M059J (cell line): ENCODE results near the gene IGFBP7. TPM values are rescaled to one million over a fixed set of nuclear protein-coding genes. Genes with fewer than 3 reads are reported as not detected.
"Not testable (repeated sequence)": the region's sequence is repeated elsewhere in the genome, so short reads cannot be mapped to it uniquely, and the experiment has no call there.

ENCODE experiments used
- DNase-seq: peaks from one replicate; pipeline ENCODE4 v3.0.0-alpha.2; 2012; ENCODE audit warnings: low read depth
- total RNA-seq: library from RNA; depleted of rRNA; stranded (reverse); fragments of >200 nt; shearing (Covaris generic); gene quantifications from 2 replicates; pipeline ENCODE4 v1.2.3, GENCODE V29; 2014

IGFBP7 gene
- total RNA-seq, 1 experiment from 2014 or later: 145 TPM

DNA sequence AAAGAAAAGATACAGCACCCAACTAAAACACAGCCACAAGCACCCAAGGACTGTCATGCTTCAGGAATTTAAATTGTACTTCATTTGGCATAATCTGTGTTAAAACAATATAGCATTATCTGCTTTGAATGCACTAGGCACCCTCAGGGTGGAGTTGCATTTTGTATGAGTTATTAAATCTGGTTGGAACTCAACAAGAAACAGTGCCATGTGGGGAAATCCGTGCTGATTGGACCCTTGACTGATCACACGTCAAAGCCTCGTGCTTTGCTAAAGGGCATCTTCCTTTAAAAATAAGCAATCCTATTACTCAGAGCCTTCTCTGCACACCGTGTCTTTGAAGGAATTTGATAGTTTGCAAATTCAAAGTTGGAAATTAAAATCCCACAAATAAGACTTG, 35.4 kb downstream of the IGFBP7 start:
- DNase-seq: peak; percentile 76

DNA sequence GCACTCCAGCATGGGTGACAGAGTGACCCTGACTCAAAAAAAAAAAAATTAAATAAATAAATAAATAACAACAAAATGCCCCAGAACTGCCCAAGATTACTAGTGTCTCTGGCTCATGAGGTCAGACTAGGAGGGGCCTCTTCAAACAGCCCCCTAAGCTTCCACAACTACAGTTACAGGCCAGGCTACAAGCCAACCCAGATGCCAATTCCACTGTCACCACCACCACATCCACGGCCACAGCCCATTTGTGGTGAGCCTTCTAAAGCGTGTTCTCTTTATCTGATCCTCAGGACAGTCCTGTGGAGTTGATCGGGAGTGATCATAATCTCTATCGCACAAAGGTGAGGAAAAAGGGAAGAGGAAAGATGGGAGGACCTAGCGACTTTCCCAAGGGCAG, 36.6 kb downstream of the IGFBP7 start:
- DNase-seq: no peak

DNA sequence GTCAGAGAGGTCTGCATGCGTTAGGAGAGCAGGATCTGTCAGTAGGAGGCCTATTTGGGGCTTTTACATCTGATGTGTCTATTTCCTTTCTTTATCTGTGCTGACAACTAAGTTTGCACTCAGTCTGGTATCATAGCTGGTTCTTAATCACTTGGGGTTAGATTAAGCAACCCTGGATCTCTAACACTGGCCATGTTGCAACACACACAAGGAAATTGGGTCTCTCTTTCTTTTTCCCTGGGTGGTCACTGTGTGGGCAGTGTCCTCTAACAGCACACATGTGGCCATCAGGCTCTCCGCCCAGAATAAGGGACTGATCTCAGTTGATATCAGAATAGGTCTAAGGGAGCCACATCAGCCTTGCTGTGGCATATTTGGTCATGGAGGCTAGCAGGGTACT, 38.9 kb downstream of the IGFBP7 start:
- DNase-seq: no peak

DNA sequence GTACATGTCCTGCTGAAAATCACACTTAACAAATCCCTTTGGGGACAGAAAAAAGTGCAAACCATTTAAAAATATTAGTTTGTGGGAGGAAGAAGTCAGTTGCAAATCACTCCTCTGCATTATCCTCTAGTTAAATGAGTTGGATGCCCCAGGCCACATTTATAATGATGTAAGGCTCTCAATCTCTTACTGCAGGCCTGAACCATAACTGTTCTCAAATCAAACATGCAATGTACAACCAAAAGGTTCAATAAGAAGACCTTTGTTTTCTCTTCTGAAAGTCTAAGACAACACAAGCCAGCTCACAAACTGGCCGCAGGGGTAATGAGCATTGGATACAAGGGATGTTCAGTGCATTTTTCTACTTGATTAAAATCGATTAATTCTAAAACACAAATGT, 39.7 kb downstream of the IGFBP7 start:
- peak; percentile 66 for DNase-seq

DNA sequence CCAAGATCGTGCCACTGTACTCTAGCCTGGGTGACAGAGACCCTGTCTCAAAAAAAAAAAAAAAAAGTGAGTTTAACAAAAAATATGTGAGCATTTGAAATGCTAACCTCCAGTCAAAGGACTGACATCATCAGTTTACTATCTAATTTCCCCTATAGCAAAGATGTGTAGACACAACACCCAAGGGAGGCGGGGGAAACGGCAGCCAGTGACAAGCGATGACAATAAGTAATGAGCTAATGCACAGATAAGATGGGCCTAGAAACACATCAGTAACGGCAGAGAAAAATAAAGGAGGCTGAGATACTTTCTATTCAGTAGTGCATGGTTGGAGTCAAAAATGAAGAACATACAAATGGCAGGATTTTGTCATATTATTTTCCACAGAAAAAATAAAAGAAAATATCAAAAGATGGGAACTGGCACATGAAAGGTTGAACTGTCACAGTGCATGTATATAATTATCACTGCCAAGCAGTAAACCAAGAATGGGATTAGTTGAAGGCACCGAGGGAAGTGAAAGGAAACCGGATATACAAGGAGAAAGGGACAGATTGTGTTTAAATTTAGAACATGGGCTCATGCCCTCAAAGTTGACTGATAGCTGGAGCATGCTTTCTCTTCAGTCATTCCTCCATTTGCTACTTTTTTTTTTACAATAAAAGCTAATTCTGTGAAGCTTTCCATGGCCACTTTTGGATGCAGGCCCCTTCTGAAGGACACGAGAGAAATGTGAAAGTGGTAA, 41.8 kb downstream of the IGFBP7 start:
- DNase-seq: no peak

DNA sequence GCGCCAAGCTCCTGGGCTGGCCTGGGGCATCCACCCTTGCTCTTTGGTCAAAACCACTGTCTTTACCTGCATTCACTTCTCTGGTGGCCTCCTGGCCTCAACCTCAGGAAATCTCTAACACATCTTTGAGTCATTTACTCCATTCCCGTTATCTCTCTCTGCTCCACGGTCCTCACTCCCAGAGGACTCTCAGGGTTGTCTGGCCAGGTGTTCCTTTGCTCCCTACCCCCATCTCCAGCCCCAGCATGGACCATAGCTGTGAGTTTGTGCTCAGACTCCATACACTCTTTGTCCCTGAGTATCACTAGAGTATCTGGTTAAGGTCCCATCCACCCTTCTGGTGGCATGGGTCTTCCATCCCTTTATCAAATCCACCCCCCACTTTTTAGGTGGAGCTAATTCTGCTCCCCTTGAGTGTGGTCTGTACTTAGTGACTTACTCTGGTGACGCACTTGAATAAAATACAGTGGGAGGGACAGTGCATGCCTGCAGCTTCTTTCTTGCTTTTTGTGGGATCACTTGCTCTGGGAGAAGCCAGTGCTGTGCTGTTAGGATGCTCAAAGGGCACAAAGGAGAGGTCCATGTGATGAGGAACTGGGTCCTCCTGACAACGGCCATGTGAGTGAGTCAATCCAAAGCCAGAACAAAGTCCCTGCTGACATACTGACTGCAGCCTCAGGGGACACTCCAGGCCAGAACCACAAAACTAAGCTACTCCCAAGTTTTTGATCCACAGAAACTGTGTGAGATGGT, 44.3 kb downstream of the IGFBP7 start:
- peak; percentile 62 for DNase-seq

DNA sequence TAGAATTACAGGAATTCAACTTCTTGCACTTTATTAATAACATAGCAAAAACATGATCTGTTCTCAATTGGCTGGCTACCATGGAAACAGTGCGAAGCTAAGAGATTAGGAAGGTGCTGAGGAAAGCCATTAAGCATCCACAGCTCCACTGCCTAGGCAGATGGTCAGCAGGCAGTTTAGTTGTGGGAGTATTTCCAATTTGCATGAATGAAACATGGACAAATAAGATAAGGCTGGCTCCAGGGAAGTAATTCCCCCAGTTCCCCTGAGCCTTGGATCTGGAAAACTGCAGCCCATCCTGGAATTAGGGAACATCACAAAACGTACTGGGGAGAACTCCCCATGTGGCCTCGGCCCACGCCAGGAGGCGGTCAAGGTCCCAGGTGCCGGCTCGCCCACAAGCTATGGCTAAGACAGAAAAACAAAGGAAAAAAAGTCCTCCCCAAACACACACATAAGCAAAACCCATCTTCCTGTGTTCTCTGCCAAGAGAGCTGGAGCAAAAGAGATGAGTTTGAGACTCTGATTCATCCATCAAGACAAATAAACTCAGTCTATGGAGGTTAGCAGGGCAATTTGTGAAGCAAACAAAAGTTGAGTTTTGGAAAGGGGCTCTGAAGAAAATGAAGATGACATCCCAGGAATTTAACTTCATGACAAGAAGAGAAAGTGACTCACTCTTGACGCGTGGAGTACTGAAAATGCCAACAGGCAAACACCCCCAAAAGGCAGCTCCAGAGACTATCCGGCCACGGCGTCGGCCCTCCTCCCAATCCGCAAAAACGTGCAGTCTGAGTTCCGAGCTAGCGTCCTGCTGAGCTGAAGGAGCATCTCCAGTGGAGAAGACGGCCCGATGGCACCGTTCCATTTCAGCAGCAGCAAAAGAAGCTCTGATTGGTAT, 45.1 kb downstream of the IGFBP7 start:
- DNase-seq: peak; percentile 92

DNA sequence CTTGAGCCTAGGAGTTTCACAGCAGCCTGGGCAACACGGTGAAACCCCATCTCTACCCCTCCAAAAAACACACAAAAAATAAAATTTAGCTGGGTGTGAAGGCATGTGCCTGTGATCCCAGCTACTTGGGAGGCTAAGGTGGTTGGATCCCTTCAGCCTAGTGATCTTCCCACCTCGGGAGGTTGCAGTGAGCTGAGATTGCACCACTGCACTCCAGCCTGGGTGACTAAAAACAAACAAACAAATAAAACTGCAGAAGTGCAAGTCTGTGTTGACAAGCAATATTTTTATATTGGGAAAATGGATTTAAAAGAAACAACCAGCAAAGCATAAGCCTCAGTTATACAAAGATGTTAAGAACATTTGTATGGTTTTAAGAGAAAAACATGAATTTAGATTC, 46.1 kb downstream of the IGFBP7 start:
- no peak for DNase-seq

DNA sequence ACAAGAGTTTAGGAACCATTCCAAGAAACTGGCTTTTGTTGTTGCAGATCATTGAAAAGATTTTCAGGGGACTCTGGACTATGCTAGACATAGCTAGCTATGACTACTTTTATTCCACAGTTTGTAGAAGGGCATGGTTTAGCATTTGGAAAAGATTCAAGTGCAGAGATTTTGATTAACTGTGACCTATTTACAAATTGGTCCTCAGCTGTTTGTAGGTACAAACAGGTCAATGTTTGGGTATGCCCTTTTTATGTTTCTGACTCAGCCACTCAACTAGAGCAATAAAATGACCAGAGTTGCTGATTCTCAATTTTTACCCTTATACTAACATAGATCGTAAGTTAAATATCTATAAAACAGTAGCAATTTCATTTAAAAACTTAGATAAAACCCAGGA, 46.7 kb downstream of the IGFBP7 start:
- DNase-seq: no peak

DNA sequence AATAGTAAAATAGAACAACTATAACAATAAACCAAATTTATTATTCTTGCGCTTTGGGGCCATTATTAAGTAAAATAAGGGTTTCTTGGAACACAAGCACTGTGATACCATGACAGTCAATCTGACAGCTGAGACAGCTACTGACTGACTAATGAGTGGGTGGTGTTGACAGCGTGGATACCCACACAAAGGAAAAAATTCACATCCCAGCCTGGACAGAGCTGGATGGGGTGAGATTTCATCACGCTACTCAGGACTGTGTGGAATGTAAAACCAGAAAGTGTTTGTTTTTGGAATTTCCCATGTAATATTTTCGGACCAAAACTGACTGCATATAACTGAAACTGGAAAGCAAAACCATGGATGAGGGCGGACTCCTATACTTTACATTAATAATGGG, 48.8 kb downstream of the IGFBP7 start:
- DNase-seq: no peak

DNA sequence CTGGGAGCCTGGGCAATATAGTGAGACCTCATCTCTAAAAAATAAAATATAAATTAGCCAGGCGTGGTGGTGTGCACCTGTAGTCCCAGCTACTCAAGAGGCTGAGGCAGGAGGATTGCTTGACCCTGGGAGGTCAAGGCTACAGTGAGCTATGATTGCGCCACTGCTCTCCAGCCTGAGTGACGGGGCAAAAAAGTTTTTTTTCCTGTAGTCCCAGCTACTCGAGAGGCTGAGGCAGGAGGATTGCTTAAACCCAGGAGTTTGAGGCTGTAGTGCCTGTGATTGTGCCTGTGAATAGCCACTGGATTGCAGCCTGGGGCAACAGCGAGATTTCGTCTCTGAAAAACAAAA, 49.5 kb downstream of the IGFBP7 start:
- DNase-seq: not testable (repeated sequence)

DNA sequence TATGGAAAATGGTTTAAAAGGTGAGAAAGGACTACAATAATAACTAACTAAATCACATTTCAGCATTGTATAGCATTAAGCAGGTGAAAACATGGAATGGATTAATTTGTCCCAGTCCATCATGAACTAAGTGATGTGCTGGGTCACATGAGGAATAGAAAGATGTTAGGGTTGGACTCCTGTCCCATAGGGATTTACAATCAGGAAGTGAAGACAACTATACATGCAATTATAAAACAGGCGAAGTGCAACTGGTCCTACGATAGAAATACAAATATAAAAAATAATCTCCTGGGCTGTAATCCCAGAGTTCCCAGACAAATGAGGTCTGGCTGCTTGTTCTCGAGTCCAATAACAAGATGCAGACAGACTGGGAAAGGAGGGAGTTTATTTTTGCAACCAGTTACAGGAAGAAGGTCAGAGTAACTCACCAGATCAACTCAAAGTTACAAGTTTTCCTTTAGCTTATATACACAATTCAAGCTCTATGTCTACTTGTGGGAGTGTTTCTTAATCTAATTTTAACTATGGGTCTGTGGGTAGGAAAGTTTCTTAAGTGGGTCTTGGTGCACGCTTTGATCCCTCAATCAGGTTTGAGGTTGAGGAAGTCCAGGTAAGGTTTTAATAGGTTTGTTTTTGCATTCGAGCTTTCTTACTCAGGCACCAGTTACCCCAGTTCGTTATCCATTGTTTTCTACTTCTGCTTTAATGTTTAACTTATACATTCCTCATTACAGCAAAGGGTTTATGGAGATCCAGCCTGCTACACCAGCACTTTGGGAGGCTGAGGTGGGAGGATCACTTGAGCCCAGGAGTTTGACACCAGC, 50.1 kb downstream of the IGFBP7 start:
- no peak for DNase-seq

DNA sequence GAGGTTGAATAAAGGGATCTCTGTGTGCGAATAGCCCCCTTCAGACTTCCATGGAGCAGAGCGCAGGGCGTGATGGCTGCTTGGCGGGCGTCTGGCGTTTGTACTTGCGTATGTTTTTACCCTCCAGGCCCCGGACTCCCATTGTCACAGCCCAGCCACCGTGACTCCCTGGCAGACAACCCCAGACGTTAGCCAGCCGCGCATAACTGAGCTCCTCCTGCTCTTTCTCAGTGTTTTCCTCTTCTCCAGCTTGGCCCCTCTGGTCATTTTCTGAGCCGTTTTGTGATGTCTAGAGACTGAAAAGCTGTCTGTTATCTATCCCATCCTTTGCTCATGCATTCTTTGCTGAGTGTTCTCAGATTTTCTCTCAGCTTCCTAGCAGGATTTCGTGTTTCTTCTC, 54.3 kb downstream of the IGFBP7 start:
- DNase-seq: no peak

DNA sequence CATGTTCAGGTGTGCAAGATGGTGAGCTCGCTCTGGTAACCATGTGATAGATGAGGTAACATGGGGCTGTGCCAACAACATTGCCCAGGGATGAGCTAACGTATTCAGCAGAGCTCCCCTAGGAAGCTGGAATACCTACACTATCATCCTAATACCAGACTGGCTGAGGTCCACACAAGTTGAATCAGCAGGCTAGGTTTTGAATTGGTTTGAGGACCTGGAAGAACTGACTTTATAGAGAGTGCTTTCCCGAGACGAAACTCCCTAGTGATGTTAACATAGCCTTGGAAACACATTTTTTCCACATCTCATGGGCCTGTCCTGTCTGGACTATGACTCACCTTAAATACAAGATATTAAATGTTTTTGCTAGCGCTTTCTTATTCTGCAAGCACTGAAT, 56.7 kb downstream of the IGFBP7 start:
- peak; percentile 45 for DNase-seq

DNA sequence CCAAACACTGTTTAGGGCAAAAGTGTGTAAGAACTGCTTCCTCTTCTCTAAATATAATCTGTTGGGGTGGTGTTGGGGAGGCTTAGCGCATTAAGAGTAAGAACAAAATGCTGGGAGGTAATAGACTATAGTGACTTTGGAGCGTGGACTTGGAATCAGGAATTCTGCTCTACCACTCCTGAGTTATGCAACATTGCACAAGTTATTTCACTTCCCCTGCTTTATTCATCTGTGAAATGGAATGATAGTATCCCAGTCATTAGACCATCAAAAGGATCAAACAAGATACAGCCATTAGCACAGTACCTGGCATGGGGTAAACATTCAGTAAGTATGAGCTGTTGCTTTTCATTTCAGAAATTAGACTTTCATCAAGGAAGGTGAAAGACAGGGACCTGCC, 58.7 kb downstream of the IGFBP7 start:
- DNase-seq: no peak

DNA sequence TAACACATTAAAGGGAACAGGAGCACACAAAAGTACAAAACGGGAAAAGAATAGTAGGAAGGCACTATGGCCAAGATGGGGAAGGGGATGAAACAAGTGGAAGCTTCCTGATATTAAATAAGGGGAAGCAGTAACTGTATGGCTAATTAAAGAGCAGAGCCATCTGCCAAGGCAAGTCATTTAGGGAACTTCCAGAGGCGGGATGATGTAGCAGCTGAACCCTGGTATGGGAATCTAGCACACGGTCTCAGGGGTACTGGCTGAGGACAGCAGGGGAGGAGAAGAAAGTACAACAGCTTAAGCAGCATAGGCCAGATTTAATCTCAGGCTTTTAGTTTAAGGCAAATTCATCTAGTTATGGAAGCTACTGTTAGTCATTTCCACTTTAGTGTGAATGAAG, 59.1 kb downstream of the IGFBP7 start:
- DNase-seq: no peak

DNA sequence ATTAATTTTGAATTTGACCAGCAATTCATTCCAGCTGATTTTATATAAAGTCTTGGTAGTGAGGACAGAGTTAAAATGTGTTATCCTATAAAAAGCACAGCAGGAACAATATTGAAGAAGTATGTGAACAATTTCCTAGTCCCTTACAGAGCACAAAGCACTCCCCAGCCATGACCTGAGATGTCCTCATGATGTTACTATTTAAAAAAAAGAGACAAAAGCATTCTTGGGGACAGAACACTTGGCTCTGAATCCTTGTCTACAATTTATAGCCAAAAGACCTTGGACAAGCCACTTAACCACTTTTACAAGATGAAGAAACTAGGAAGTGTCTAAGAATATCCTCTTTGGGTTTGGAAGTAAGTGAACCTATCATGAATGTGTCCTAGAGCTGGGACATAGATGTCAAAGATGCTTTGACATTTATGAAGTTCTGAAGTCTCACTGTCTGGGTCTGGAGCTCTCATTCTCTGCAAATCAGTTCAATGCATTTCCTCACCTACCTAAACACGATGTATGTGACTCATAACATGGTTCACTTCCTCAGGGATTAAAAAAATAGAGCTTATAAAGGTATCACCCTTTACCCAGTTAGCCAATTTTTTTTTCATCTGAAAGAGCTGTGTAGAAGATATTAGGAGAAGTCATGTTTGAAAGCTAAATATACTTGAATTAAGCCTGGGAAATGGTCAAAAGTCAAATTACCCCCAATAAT, 61.4 kb downstream of the IGFBP7 start:
- peak; percentile 25 for DNase-seq

DNA sequence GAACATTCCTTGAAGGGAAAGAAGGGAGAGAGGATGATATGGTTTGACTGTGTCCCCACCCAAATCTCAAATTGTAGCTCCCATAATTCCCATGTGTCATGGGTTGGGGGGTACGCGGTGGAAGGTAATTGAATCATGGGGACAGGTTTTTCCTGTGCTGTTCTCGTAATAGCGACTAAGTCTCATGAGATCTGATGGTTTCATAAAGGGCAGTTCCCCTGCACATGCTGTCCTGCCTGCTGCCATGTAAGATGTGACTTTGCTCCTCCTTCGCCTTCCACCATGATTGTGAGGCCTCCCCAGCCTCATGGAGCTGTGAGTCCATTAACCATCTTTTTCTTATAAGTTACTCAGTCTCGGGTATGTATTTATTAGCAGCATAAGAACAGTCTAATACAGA, 63.1 kb downstream of the IGFBP7 start:
- DNase-seq: not testable (repeated sequence)

DNA sequence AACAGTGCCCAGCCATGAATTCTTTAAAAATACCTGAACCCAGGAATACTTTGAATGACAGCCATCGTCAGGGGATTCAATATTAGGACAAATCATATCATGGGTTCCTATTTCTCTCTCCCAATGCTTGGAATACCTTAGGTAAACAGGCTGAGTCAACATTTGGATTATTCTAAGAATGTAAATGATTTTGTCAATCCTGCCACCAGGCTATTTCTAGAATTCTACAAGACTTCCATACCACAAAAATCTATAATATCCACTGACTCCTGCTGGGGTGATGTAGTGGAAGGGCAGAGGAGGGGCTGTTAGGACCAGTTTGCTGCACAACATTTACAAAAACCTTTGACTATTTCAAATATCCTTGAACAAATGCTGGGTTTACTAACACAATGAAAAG, 65.2 kb downstream of the IGFBP7 start:
- DNase-seq: peak; percentile 43

DNA sequence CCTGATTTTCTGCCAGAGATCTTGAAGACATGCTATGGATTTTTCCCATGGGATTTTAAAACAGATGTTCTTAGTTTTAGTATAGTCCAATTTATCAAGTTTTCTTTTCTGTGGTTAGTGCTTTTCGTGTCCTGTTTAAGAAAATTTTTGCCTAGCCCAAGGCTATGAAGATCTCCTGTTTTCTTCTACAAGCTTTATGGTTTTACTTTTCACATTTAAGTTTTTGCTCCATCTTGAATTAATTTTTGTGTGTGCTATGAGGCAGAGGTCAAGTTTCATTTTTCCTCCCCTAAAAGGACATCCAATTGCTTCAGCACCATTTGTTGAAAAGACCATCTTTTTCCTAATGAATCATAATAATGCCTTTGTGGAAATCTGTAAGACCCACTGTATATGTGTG, 65.9 kb downstream of the IGFBP7 start:
- peak; percentile 33 for DNase-seq
